ENCODE results near the gene BBOX1. TPM values are rescaled to one million over a fixed set of nuclear protein-coding genes. Genes with fewer than 3 reads are reported as not detected.

Gene BBOX1
- total RNA-seq, 1 experiment from 2014 or later = 0.33 TPM

DNA sequence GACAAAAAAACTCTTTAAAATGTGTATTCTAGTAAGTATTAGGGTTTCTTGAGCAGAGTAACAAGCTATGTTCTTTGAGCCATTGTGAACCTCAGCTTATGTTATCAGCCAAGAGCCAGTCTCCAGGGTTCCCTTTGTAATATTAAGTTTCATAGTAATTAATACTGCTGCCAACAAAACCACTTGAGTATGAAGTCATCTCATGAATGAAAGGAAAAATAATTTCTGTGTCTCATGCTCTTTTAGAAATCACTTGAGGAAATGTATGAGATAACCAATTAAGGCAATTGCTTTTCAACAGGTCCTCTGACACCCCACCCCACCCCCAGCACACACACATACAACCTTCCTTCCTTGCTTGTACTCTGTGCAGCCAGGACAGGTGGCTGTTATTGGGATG, 59.9 kb downstream of the BBOX1 start:
- H3K4me1 Mint-ChIP-seq (ENCODE audit: insufficient read depth, unreplicated experiment) = peaks cover 8% of the 10 kb centered on the region
- BruUV-seq (replicated peaks) = no TSS peak
- no peaks in the 10 kb centered on the region for H3K36me3 Mint-ChIP-seq (ENCODE audit: insufficient read depth, unreplicated experiment)
- POLR2A ChIA-PET = interaction anchor here (2.8 kb wide), 1 partner anchor 12 kb away, joined by 9 read pairs; no protein-coding TSS in a partner anchor
- no peak for DNase-seq (ENCODE audit: unreplicated experiment)
- TF ChIP-seq, protein P1, sequence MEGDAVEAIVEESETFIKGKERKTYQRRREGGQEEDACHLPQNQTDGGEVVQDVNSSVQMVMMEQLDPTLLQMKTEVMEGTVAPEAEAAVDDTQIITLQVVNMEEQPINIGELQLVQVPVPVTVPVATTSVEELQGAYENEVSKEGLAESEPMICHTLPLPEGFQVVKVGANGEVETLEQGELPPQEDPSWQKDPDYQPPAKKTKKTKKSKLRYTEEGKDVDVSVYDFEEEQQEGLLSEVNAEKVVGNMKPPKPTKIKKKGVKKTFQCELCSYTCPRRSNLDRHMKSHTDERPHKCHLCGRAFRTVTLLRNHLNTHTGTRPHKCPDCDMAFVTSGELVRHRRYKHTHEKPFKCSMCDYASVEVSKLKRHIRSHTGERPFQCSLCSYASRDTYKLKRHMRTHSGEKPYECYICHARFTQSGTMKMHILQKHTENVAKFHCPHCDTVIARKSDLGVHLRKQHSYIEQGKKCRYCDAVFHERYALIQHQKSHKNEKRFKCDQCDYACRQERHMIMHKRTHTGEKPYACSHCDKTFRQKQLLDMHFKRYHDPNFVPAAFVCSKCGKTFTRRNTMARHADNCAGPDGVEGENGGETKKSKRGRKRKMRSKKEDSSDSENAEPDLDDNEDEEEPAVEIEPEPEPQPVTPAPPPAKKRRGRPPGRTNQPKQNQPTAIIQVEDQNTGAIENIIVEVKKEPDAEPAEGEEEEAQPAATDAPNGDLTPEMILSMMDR (IDR thresholded peaks at IDR 0.05; ENCODE audit: unreplicated experiment) = no peak
- no peaks in the 10 kb centered on the region for H3K27me3 Mint-ChIP-seq (ENCODE audit: insufficient read depth, unreplicated experiment)
- CTCF ChIA-PET = interaction anchor here (0.6 to 1.4 kb wide), 3 partner anchors 14 to 345 kb away, joined by 3 read pairs; partner anchors contain the start of gene BBOX1
- H3K9me3 Mint-ChIP-seq (ENCODE audit: unreplicated experiment) = peaks cover 6% of the 10 kb centered on the region
- intact Hi-C loops (cut with micrococcal nuclease) = no loop called here
- no peak overlapping the region for H3K4me3 Mint-ChIP-seq (ENCODE audit: unreplicated experiment)
- H3K27ac Mint-ChIP-seq (ENCODE audit: low read depth, unreplicated experiment) = no peak overlapping the region

DNA sequence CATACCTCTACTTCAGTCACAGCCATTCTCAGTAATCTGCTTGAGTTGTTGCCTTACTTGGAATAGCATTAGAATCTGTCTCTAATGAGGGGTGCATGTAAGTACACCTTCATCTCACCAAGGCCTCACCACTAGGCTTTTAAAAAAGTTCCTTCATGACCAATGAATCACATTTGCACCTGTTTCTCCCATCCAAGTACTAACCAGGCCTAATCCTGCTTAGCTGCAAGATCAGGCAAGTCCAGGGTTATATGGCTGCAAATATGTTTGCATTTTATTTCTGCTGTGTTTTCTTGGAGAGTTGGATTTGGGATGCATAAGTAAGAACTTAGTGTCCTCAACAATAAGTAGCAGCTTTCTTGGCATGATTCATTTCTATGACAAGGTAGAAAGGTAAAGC, 66.9 kb downstream of the BBOX1 start:
- no TSS peak for BruUV-seq (replicated peaks)
- Mint-ChIP-seq H3K27me3 (ENCODE audit: insufficient read depth, unreplicated experiment) (no peaks in the 10 kb centered on the region), H3K9me3 (ENCODE audit: unreplicated experiment) (peaks cover 8% of the 10 kb centered on the region), H3K4me3 (ENCODE audit: unreplicated experiment) (no peak overlapping the region), H3K4me1 (ENCODE audit: insufficient read depth, unreplicated experiment) (no peaks in the 10 kb centered on the region), H3K27ac (ENCODE audit: low read depth, unreplicated experiment) (no peak overlapping the region), H3K36me3 (ENCODE audit: insufficient read depth, unreplicated experiment) (no peaks in the 10 kb centered on the region)
- ChIA-PET POLR2A (interaction anchor here (0.7 to 1.0 kb wide), 2 partner anchors 9 to 301 kb away, joined by 3 read pairs; no protein-coding TSS in a partner anchor), CTCF (interaction anchor here (0.8 to 1.0 kb wide), 2 partner anchors 17 to 67 kb away, joined by 3 to 6 read pairs; partner anchors contain the start of gene BBOX1)
- TF ChIP-seq, protein P1 (IDR thresholded peaks at IDR 0.05; ENCODE audit: unreplicated experiment) = no peak
- no peak for DNase-seq (ENCODE audit: unreplicated experiment)
- intact Hi-C loops (cut with micrococcal nuclease) = no loop called here

DNA sequence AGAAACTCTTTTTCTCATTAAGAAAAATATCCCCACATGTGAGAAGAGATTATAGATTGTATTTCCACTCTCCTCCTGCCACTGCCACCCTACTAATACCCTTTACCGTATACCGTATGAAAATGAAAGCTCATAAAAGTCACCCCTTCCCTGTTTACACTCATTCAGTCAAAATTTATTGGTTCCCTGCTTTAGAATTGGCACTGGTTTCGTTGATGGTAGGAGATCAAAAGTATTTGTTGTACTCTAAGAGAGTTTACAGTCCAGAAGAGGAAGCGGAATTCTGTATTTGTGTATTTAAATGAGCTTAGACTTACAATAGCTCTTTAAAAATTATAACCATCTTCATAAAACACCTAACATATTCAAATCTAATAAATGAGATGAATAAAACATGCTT, 68.2 kb downstream of the BBOX1 start:
- TF ChIP-seq, protein P1 (IDR thresholded peaks at IDR 0.05; ENCODE audit: unreplicated experiment) = no peak
- no TSS peak for BruUV-seq (replicated peaks)
- Mint-ChIP-seq H3K27me3 (ENCODE audit: insufficient read depth, unreplicated experiment) (no peaks in the 10 kb centered on the region), H3K4me1 (ENCODE audit: insufficient read depth, unreplicated experiment) (no peaks in the 10 kb centered on the region), H3K4me3 (ENCODE audit: unreplicated experiment) (no peak overlapping the region), H3K36me3 (ENCODE audit: insufficient read depth, unreplicated experiment) (no peaks in the 10 kb centered on the region), H3K9me3 (ENCODE audit: unreplicated experiment) (peaks cover 8% of the 10 kb centered on the region), H3K27ac (ENCODE audit: low read depth, unreplicated experiment) (no peak overlapping the region)
- intact Hi-C loops (cut with micrococcal nuclease) = no loop called here
- POLR2A ChIA-PET = no interaction called here
- DNase-seq (ENCODE audit: unreplicated experiment) = no peak
- CTCF ChIA-PET = no interaction called here

DNA sequence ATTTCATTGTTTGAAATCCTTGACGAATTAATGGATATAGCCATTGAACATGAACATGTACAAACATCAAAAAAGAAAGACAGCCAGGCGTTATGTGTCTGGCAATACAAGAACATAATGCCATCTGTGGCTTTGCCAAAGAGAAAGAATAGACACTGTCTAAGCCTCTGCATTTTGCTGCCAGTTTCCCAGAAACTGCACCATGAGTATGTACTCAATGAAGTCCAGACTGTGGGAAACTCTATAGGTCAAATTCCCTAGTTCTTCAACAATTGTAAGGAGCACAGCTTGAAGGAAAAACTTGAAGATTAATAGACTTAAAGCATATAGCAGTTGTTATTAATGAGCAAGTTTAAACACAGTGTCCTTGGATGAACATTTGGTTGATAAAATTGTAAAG, 71.3 kb downstream of the BBOX1 start:
- Mint-ChIP-seq H3K27ac (ENCODE audit: low read depth, unreplicated experiment) (no peak overlapping the region), H3K27me3 (ENCODE audit: insufficient read depth, unreplicated experiment) (no peaks in the 10 kb centered on the region), H3K4me1 (ENCODE audit: insufficient read depth, unreplicated experiment) (no peaks in the 10 kb centered on the region), H3K4me3 (ENCODE audit: unreplicated experiment) (no peak overlapping the region), H3K9me3 (ENCODE audit: unreplicated experiment) (no peaks in the 10 kb centered on the region), H3K36me3 (ENCODE audit: insufficient read depth, unreplicated experiment) (no peaks in the 10 kb centered on the region)
- BruUV-seq (replicated peaks) = no TSS peak
- no peak for DNase-seq (ENCODE audit: unreplicated experiment)
- ChIA-PET CTCF (interaction anchor here (0.7 to 1.4 kb wide), 3 partner anchors 13 to 278 kb away, joined by 3 to 5 read pairs (median 3); no protein-coding TSS in a partner anchor), POLR2A (interaction anchor here (1.1 to 1.5 kb wide), 2 partner anchors 24 to 70 kb away, joined by 3 to 4 read pairs; no protein-coding TSS in a partner anchor)
- intact Hi-C loops (cut with micrococcal nuclease) = loop anchor here (10.0 kb wide), 1 partner anchor 117 kb away; the partner anchor contains the start of gene FIBIN
- TF ChIP-seq, protein P1 (IDR thresholded peaks at IDR 0.05; ENCODE audit: unreplicated experiment) = no peak
